Liver (tissue), 3 donors: ENCODE results near the gene PTRHD1.

Source experiments
- EGR1 ChIP-seq, 2 donors: IDR thresholded peaks; 2 replicates each; pipeline ENCODE4 v1.6.1; 2016 to 2018; ENCODE audit warnings: antibody characterized with exemption in 2 of 2, low read depth in 2 of 2
- FOXA1 ChIP-seq: IDR thresholded peaks from 2 replicates; pipeline ENCODE4 v1.6.1; 2016; ENCODE audit warnings: antibody characterized with exemption
- FOXA2 ChIP-seq: IDR thresholded peaks from 2 replicates; pipeline ENCODE4 v1.6.1; 2016; ENCODE audit warnings: antibody characterized with exemption
- GABPA ChIP-seq, 2 donors: IDR thresholded peaks in 1 of 2; conservative IDR thresholded peaks in 1 of 2; 2 replicates each; pipeline ENCODE4 v1.6.1; 2016; ENCODE audit warnings: antibody characterized with exemption in 2 of 2, mild to moderate bottlenecking in 1 of 2, moderate library complexity in 1 of 2
- RAD21 ChIP-seq, 2 donors: IDR thresholded peaks; 2 replicates each; pipeline ENCODE4 v1.6.1; 2016; ENCODE audit warnings: antibody characterized with exemption in 2 of 2, mild to moderate bottlenecking in 2 of 2
- SP1 ChIP-seq: IDR thresholded peaks from 2 replicates; pipeline ENCODE4 v1.6.1; 2018; ENCODE audit warnings: antibody characterized with exemption, mild to moderate bottlenecking
- TAF1 ChIP-seq: conservative IDR thresholded peaks from 2 replicates; pipeline ENCODE4 v1.6.1; 2016; ENCODE audit warnings: antibody characterized with exemption, mild to moderate bottlenecking
- YY1 ChIP-seq: IDR thresholded peaks from 2 replicates; pipeline ENCODE4 v1.6.1; 2016; ENCODE audit warnings: antibody characterized with exemption, mild to moderate bottlenecking
- TF ChIP-seq, protein P1 (sequence below): fragments of 150-350 bp; IDR thresholded peaks from 2 replicates; pipeline ENCODE4 v1.5.1; 2017; ENCODE audit warnings: improper control_type of control experiment, low read depth, low read length; ENCODE audit not compliant: missing input control
- TF ChIP-seq, protein P2 (sequence below): IDR thresholded peaks from 2 replicates; pipeline ENCODE4 v1.6.1; 2016; ENCODE audit warnings: antibody characterized with exemption
- TF ChIP-seq, protein P3 (sequence below): IDR thresholded peaks from 2 replicates; pipeline ENCODE4 v1.6.1; 2016; ENCODE audit warnings: antibody characterized with exemption
- TF ChIP-seq, protein P4 (sequence below): IDR thresholded peaks from 2 replicates; pipeline ENCODE4 v1.6.1; 2016; ENCODE audit warnings: antibody characterized with exemption
- TF ChIP-seq, protein P5 (sequence below): IDR thresholded peaks from 2 replicates; pipeline ENCODE4 v1.6.1; 2016; ENCODE audit warnings: antibody characterized with exemption, mild to moderate bottlenecking
- donor health status: healthy.
- donor health status: healthy.

DNA sequence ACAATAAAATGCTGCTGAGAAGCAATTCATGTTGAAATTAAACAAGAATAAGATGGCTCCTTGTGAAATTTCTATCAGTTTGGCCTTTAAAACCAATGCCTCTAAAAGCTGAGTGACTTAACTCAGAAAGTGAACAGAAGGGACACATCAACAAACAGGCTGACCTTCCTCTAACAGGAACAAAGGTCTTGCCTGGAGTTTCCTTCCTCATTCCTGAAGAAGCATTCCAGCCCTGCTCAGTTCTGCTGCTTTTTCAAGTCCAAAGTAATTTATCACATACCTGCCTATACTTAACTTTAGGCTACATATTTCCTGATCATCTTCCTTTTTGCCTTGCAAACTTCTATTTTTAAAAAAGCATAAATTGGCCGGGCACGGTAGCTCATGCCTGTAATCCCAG lies 14.1 kb downstream of the PTRHD1 start:
- TF ChIP-seq, protein P1, sequence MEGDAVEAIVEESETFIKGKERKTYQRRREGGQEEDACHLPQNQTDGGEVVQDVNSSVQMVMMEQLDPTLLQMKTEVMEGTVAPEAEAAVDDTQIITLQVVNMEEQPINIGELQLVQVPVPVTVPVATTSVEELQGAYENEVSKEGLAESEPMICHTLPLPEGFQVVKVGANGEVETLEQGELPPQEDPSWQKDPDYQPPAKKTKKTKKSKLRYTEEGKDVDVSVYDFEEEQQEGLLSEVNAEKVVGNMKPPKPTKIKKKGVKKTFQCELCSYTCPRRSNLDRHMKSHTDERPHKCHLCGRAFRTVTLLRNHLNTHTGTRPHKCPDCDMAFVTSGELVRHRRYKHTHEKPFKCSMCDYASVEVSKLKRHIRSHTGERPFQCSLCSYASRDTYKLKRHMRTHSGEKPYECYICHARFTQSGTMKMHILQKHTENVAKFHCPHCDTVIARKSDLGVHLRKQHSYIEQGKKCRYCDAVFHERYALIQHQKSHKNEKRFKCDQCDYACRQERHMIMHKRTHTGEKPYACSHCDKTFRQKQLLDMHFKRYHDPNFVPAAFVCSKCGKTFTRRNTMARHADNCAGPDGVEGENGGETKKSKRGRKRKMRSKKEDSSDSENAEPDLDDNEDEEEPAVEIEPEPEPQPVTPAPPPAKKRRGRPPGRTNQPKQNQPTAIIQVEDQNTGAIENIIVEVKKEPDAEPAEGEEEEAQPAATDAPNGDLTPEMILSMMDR = no peak
- TF ChIP-seq SP1 = no peak
- no peak for TF ChIP-seq TAF1
- no peak for TF ChIP-seq GABPA (IDR thresholded peaks at IDR 0.05 in 1 of 2, conservative IDR thresholded peaks at IDR 0.05 in 1 of 2)
- TF ChIP-seq, protein P2, sequence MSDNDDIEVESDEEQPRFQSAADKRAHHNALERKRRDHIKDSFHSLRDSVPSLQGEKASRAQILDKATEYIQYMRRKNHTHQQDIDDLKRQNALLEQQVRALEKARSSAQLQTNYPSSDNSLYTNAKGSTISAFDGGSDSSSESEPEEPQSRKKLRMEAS = no peak
- TF ChIP-seq EGR1 (IDR thresholded peaks at IDR 0.05; ENCODE audit: low read depth in 2 of 2) = no peak
- TF ChIP-seq, protein P3, sequence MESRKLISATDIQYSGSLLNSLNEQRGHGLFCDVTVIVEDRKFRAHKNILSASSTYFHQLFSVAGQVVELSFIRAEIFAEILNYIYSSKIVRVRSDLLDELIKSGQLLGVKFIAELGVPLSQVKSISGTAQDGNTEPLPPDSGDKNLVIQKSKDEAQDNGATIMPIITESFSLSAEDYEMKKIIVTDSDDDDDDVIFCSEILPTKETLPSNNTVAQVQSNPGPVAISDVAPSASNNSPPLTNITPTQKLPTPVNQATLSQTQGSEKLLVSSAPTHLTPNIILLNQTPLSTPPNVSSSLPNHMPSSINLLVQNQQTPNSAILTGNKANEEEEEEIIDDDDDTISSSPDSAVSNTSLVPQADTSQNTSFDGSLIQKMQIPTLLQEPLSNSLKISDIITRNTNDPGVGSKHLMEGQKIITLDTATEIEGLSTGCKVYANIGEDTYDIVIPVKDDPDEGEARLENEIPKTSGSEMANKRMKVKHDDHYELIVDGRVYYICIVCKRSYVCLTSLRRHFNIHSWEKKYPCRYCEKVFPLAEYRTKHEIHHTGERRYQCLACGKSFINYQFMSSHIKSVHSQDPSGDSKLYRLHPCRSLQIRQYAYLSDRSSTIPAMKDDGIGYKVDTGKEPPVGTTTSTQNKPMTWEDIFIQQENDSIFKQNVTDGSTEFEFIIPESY = no peak
- TF ChIP-seq, protein P4, sequence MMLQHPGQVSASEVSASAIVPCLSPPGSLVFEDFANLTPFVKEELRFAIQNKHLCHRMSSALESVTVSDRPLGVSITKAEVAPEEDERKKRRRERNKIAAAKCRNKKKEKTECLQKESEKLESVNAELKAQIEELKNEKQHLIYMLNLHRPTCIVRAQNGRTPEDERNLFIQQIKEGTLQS = no peak
- no peak for TF ChIP-seq YY1
- no peak for TF ChIP-seq FOXA2
- TF ChIP-seq FOXA1 = no peak
- TF ChIP-seq RAD21 (IDR thresholded peaks at IDR 0.05) = no peak
- TF ChIP-seq, protein P5, sequence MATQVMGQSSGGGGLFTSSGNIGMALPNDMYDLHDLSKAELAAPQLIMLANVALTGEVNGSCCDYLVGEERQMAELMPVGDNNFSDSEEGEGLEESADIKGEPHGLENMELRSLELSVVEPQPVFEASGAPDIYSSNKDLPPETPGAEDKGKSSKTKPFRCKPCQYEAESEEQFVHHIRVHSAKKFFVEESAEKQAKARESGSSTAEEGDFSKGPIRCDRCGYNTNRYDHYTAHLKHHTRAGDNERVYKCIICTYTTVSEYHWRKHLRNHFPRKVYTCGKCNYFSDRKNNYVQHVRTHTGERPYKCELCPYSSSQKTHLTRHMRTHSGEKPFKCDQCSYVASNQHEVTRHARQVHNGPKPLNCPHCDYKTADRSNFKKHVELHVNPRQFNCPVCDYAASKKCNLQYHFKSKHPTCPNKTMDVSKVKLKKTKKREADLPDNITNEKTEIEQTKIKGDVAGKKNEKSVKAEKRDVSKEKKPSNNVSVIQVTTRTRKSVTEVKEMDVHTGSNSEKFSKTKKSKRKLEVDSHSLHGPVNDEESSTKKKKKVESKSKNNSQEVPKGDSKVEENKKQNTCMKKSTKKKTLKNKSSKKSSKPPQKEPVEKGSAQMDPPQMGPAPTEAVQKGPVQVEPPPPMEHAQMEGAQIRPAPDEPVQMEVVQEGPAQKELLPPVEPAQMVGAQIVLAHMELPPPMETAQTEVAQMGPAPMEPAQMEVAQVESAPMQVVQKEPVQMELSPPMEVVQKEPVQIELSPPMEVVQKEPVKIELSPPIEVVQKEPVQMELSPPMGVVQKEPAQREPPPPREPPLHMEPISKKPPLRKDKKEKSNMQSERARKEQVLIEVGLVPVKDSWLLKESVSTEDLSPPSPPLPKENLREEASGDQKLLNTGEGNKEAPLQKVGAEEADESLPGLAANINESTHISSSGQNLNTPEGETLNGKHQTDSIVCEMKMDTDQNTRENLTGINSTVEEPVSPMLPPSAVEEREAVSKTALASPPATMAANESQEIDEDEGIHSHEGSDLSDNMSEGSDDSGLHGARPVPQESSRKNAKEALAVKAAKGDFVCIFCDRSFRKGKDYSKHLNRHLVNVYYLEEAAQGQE = no peak
